B cell (primary cell): ENCODE results near the gene DPT. TPM values are rescaled to one million over a fixed set of nuclear protein-coding genes. Genes with fewer than 3 reads are reported as not detected.

Experiments
- ATAC-seq: fragments of 200-7000 bp; cut with Tn5 transposase; one replicate; pipeline ENCODE4 v1.10.0; 2021; ENCODE audit warnings: low read depth, mild to moderate bottlenecking, moderate number of reproducible peaks, moderate library complexity
- CTCF ChIA-PET: fragments of 350-600 bp; sonication (Branson Sonifier 250); formaldehyde crosslinking; loops from one replicate; lab custom pipeline; 2021; ENCODE audit warnings: antibody characterized with exemption, inconsistent platforms; lab: Charles Lee
- POLR2A ChIA-PET: fragments of 350-600 bp; sonication (Branson Sonifier 250); formaldehyde crosslinking; loops from one replicate; lab custom pipeline; 2021; ENCODE audit warnings: antibody characterized with exemption; lab: Charles Lee
- DNase-seq: peaks from one replicate; pipeline ENCODE4 v3.0.0; 2013
- H2AFZ ChIP-seq: 2 replicates; pipeline ENCODE4 v1.6.1; 2012; ENCODE audit warnings: mild to moderate bottlenecking, low read depth, low read length; ENCODE audit not compliant: insufficient read depth, poor library complexity, severe bottlenecking
- H3K27ac ChIP-seq, 2 donors: 1 replicate in 1 of 2; 2 replicates in 1 of 2; pipeline ENCODE4 v1.5.1; 2012 to 2013; ENCODE audit warnings: low read length in 2 of 2, mild to moderate bottlenecking in 2 of 2, moderate library complexity in 1 of 2
- H3K27me3 ChIP-seq, 4 experiments: fragments of 200-600 bp in 1 of 4; sonication (generic) in 1 of 4; replicated peaks in 1 of 4; 1 replicate in 2 of 4; 2 replicates in 2 of 4; pipeline versions ENCODE4 v1.6.1 to v1.7.0; 2013 to 2016; ENCODE audit warnings: low read length in 3 of 4, mild to moderate bottlenecking in 2 of 4, mixed read lengths in 1 of 4, moderate library complexity in 1 of 4; ENCODE audit not compliant: insufficient read depth in 4 of 4, control insufficient read depth in 3 of 4; ENCODE audit errors: control extremely low read depth in 1 of 4
- H3K36me3 ChIP-seq, 2 experiments: replicated peaks in 1 of 2; 1 replicate in 1 of 2; 2 replicates in 1 of 2; pipeline versions ENCODE4 v1.6.1 to v1.7.1; 2013; ENCODE audit warnings: low read length in 1 of 2; ENCODE audit not compliant: insufficient read depth in 2 of 2, control insufficient read depth in 1 of 2; ENCODE audit errors: control extremely low read depth in 1 of 2, extremely low read depth in 1 of 2
- H3K4me1 ChIP-seq, 2 donors: fragments of 200-600 bp in 1 of 2; sonication (generic) in 1 of 2; 1 replicate in 1 of 2; 2 replicates in 1 of 2; pipeline versions ENCODE4 v1.5.1 to v1.6.1; 2013 to 2017; ENCODE audit warnings: low read length in 2 of 2; ENCODE audit not compliant: control insufficient read depth in 2 of 2, insufficient read depth in 2 of 2
- H3K4me2 ChIP-seq: replicated peaks from 2 replicates; pipeline ENCODE3; 2012; ENCODE audit warnings: mild to moderate bottlenecking, low read depth, low read length; ENCODE audit not compliant: poor library complexity, severe bottlenecking
- H3K4me3 ChIP-seq, 5 experiments: fragments of 200-600 bp in 1 of 5; sonication (generic) in 1 of 5; 1 replicate in 3 of 5; 2 replicates in 2 of 5; pipeline versions ENCODE4 v1.5.1 to v1.7.0; 2011 to 2016; ENCODE audit warnings: low read length in 4 of 5, mild to moderate bottlenecking in 4 of 5, low read depth in 2 of 5, control low read depth in 1 of 5, moderate library complexity in 1 of 5; ENCODE audit not compliant: insufficient read depth in 1 of 5; ENCODE audit errors: control extremely low read depth in 1 of 5, extremely low read depth in 1 of 5
- H3K79me2 ChIP-seq: fragments of 200-600 bp; sonication (generic); one replicate; pipeline ENCODE4 v1.6.0; 2016; ENCODE audit warnings: low read length; ENCODE audit not compliant: control insufficient read depth, insufficient read depth
- H3K9ac ChIP-seq: fragments of 200-600 bp; sonication (generic); 2 replicates; pipeline ENCODE4 v1.6.1; 2017; ENCODE audit warnings: mild to moderate bottlenecking, low read length, moderate library complexity
- H3K9me3 ChIP-seq, 3 donors: one replicate each; pipeline versions ENCODE4 v1.6.1 to v1.7.1; 2013; ENCODE audit warnings: low read length in 2 of 3; ENCODE audit not compliant: control insufficient read depth in 2 of 3, insufficient read depth in 1 of 3; ENCODE audit errors: control extremely low read depth in 1 of 3
- H4K20me1 ChIP-seq: 2 replicates; pipeline ENCODE4 v1.6.0; 2012; ENCODE audit warnings: mild to moderate bottlenecking, low read length; ENCODE audit not compliant: insufficient read depth, control insufficient read depth, poor library complexity, severe bottlenecking
- H3K27ac Mint-ChIP-seq: one replicate; pipeline ENCODE4 v1.8.0; 2021; ENCODE audit warnings: mixed read lengths
- H3K27me3 Mint-ChIP-seq: one replicate; pipeline ENCODE4 v1.8.0; 2021; ENCODE audit warnings: mixed read lengths
- H3K4me1 Mint-ChIP-seq: one replicate; pipeline ENCODE4 v1.8.0; 2021; ENCODE audit warnings: mixed read lengths
- H3K4me3 Mint-ChIP-seq: one replicate; pipeline ENCODE4 v1.8.0; 2021; ENCODE audit warnings: mixed read lengths
- H3K9me3 Mint-ChIP-seq: one replicate; pipeline ENCODE4 v1.8.0; 2022; ENCODE audit warnings: mixed read lengths; ENCODE audit not compliant: insufficient read depth
- EZH2 ChIP-seq: IDR thresholded peaks from 2 replicates; pipeline ENCODE4 v1.6.1; 2012; ENCODE audit warnings: borderline replicate concordance, low read depth, mild to moderate bottlenecking, moderate library complexity, low read length; ENCODE audit not compliant: insufficient read depth, poor library complexity, severe bottlenecking
- WGBS: methylation state at CpG from one replicate; pipeline ENCODE4 v1.1.5; 2013; ENCODE audit warnings: missing lambda C conversion rate; ENCODE audit not compliant: insufficient coverage; 5-methylcytosine and 5-hydroxymethylcytosine counted together
- intact Hi-C: fragments of 100-400 bp; cut with micrococcal nuclease; formaldehyde crosslinking; loops from one replicate; pipeline ENCODE4 v1.10.0; 2022
- polyA plus RNA-seq: library from polyadenylated mRNA; depleted of rRNA; stranded (reverse); fragments of >200 nt; gene quantifications from 2 replicates; pipeline ENCODE4 v1.2.3, GENCODE V29; 2012
- total RNA-seq, 2 donors: library from RNA; stranded (reverse); fragments of 120-200 nt in 1 of 2; gene quantifications; 1 replicate in 1 of 2; 2 replicates in 1 of 2; pipeline versions ENCODE4 v1.2.3 to v1.2.4, GENCODE V29; 2013 to 2022
- TF ChIP-seq, protein P1 (sequence below): fragments of 200-600 bp; IDR thresholded peaks from one replicate; pipeline ENCODE4 v1.8.0; 2022; ENCODE audit warnings: antibody characterized with exemption, mild to moderate bottlenecking

The DPT gene
- total and polyA plus RNA-seq, 2 donors (not counting 1 experiment from before 2014, with no cell fraction given) = not detected

DNA sequence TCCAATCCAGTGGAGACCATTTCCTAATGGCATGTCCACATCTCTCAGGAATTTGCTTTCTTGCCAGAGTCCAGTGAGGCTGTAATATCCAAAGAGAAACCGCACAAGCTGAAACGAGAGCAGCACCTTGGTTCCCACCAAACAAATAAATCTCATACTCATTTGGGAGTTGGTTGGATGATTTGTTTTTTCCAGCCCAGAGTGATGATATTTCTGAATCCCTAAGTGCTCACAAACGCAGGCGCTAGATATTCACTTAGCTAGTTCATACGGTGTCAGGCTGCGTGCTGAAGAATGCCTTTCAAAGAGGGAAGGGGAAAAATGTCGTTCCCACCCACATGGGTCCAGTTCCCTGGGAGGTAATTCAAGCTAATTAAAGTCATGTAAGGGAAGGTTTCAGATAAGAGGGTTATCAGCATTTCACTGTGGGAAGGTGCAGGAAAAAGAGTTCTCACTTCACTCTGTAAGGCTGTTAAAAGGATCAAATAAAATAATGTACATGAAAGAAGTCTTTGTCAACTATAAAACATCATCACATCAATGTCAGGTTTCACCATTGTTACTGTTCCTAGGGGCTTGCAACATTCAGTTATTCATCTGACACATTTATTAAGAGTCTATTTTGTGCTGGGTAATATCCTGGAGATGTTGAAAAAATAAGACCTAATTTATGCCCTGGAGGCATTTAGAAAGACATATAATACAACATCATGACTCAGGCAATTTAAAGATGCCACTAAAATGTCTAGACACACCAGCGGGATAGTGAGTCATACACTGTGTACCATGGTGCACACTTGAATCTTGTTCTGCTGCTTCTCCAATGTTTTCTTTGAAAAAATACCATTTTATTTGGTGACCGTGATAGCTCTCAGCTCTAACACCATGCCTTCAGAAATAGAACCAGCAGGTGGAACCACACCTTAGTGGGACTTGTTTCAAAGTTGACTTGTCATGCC is 19.3 kb downstream of the DPT start:
- H3K4me2 ChIP-seq = no peak overlapping the region
- no peak overlapping the region for H3K4me3 ChIP-seq
- TF ChIP-seq, protein P1, sequence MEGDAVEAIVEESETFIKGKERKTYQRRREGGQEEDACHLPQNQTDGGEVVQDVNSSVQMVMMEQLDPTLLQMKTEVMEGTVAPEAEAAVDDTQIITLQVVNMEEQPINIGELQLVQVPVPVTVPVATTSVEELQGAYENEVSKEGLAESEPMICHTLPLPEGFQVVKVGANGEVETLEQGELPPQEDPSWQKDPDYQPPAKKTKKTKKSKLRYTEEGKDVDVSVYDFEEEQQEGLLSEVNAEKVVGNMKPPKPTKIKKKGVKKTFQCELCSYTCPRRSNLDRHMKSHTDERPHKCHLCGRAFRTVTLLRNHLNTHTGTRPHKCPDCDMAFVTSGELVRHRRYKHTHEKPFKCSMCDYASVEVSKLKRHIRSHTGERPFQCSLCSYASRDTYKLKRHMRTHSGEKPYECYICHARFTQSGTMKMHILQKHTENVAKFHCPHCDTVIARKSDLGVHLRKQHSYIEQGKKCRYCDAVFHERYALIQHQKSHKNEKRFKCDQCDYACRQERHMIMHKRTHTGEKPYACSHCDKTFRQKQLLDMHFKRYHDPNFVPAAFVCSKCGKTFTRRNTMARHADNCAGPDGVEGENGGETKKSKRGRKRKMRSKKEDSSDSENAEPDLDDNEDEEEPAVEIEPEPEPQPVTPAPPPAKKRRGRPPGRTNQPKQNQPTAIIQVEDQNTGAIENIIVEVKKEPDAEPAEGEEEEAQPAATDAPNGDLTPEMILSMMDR = no peak
- TF ChIP-seq EZH2 = no peak
- WGBS = 86% methylated on average over 6 of the region's 9 CpGs
- no peak overlapping the region for H3K4me3 Mint-ChIP-seq
- H3K79me2 ChIP-seq = no peaks in the 10 kb centered on the region
- no peak for ATAC-seq
- no peak overlapping the region for H3K27ac Mint-ChIP-seq
- H3K27ac ChIP-seq = no peak overlapping the region
- H3K4me1 Mint-ChIP-seq = no peaks in the 10 kb centered on the region
- no peaks in the 10 kb centered on the region for H4K20me1 ChIP-seq
- CTCF ChIA-PET = no interaction called here
- peaks cover 10% of the 10 kb centered on the region for H3K27me3 Mint-ChIP-seq
- no peak overlapping the region for H3K9ac ChIP-seq
- POLR2A ChIA-PET = no interaction called here
- no peaks in the 10 kb centered on the region for H3K27me3 ChIP-seq
- no peaks in the 10 kb centered on the region for H3K4me1 ChIP-seq
- H3K9me3 ChIP-seq = no peaks in the 10 kb centered on the region
- no peak overlapping the region for H2AFZ ChIP-seq
- H3K9me3 Mint-ChIP-seq = no peaks in the 10 kb centered on the region
- DNase-seq = no peak
- intact Hi-C loops = no loop called here
- H3K36me3 ChIP-seq = no peaks in the 10 kb centered on the region
